ENCODE data around the gene SPEM1. TPM values are rescaled to one million over a fixed set of nuclear protein-coding genes. Genes with fewer than 3 reads are reported as not detected.

SPEM1 gene
- 1 to 10 TPM in 1 of 2 donors, not detected in 1; 3.6 TPM for total RNA-seq

DNA sequence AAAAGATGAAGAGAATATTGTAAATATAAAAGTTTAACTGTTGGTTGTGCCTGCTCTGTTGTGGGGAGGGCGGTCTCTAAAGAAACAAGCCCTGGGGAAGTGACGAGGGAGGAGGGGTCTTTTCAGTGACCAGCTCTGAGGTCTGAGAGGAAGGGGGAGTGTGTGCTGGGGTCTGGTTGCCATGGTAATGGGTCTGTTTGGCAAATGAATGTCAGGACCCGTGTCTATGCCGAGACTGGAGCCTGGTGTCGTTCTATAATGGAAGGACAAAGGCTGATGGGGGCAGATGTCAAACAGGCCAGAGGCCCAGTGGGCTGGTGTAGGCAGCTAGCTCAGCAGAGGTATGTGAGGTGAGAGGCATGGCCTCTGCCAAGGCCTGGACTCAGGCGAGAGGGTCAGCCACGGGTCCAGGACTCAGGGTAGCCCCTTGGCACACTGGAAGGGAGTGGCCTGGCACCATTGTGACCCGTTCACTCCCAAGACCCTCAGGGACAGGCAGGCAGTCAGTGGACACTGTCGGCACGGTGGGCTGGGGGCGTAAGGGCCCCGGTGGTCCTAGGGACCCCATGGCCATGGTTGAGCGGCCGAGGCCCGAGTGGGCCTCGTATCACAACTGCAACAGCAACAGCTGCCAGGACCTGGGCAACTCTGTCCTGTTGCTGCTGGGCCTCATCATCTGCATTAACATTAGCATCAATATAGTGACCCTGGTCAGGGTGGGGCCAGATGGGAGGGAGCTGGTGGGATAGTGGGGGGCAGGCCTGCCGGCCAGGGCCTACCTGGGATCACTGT, at the start of gene SPEM1:
SPEM1 (plus strand) TSS at position 506 of the 792 bp plus-strand sequence; CDS start at position 567, 61 bp downstream.
- no peaks in the 10 kb centered on the region for H3K9me3 ChIP-seq

GRCh38 chr17:7370853-7371252, 49.3 kb upstream of the SPEM1 start:
- Histone ChIP-seq H3K27ac (no peak overlapping the region), H3K9me3 (no peaks in the 10 kb centered on the region), H3K4me3 (no peak overlapping the region), H3K27me3 (replicated peaks; ENCODE audit: insufficient read depth) (no peaks in the 10 kb centered on the region), H3K36me3 (no peaks in the 10 kb centered on the region), H3K4me1 (replicated peaks) (no peaks in the 10 kb centered on the region)
- no peak for DNase-seq (ENCODE audit: low spot score)
- intact Hi-C loops (cut with DNase I): no loop called here
- TF ChIP-seq POLR2A (IDR thresholded peaks at IDR 0.05): no peak
- TF ChIP-seq, protein P1, sequence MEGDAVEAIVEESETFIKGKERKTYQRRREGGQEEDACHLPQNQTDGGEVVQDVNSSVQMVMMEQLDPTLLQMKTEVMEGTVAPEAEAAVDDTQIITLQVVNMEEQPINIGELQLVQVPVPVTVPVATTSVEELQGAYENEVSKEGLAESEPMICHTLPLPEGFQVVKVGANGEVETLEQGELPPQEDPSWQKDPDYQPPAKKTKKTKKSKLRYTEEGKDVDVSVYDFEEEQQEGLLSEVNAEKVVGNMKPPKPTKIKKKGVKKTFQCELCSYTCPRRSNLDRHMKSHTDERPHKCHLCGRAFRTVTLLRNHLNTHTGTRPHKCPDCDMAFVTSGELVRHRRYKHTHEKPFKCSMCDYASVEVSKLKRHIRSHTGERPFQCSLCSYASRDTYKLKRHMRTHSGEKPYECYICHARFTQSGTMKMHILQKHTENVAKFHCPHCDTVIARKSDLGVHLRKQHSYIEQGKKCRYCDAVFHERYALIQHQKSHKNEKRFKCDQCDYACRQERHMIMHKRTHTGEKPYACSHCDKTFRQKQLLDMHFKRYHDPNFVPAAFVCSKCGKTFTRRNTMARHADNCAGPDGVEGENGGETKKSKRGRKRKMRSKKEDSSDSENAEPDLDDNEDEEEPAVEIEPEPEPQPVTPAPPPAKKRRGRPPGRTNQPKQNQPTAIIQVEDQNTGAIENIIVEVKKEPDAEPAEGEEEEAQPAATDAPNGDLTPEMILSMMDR (IDR thresholded peaks at IDR 0.05): no peak
- TF ChIP-seq POLR2AphosphoS5 (IDR thresholded peaks at IDR 0.05): no peak
- 85% methylated on average over 4 of the region's 4 CpGs for WGBS

More for the DNA sequence above, at the start of gene SPEM1:
- no peaks in the 10 kb centered on the region for H3K4me1 ChIP-seq (replicated peaks)
- TF ChIP-seq, protein P1 (IDR thresholded peaks at IDR 0.05): no peak
- TF ChIP-seq POLR2AphosphoS5 (IDR thresholded peaks at IDR 0.05) (no peak), POLR2A (IDR thresholded peaks at IDR 0.05) (no peak)
- no peak within 1 kb of the TSS for H3K27ac ChIP-seq
- no peaks in the 10 kb centered on the region for H3K27me3 ChIP-seq (replicated peaks; ENCODE audit: insufficient read depth)
- H3K36me3 ChIP-seq: no peaks in the 10 kb centered on the region
- DNase-seq (ENCODE audit: low spot score): no peak
- intact Hi-C loops (cut with DNase I): no loop called here
- H3K4me3 ChIP-seq: no peak within 1 kb of the TSS
- WGBS: 70% methylated on average over 17 of the region's 17 CpGs

GRCh38 chr17:7374353-7374752, 45.8 kb upstream of the SPEM1 start:
- intact Hi-C loops (cut with DNase I): no loop called here
- 94% methylated on average over 2 of the region's 2 CpGs for WGBS
- H3K27ac ChIP-seq: no peak overlapping the region

DNA sequence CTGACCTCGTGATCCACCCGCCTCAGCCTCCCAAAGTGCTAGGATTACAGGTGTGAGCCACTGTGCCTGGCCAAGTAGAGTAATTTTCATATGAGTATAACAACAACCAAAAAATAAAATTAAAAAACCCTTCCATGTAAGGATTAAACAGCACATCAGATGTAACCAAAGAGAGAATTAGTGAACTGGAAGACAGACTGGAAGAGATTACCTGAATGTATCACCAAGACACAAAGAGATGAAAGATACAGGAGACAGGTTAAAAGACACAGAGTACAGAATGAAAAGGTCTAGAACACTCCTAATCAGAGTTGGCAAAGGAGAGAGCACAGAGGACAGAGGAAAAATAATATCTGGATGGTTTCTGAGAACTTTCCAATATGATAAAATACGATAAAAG, 41.0 kb upstream of the SPEM1 start:
- H3K4me1 ChIP-seq (replicated peaks): peaks cover 10% of the 10 kb centered on the region
- no peaks in the 10 kb centered on the region for H3K9me3 ChIP-seq
- WGBS: 92% methylated on average over 3 of the region's 3 CpGs
- H3K36me3 ChIP-seq: no peaks in the 10 kb centered on the region
- H3K4me3 ChIP-seq: no peak overlapping the region
- TF ChIP-seq POLR2A (IDR thresholded peaks at IDR 0.05) (no peak), POLR2AphosphoS5 (IDR thresholded peaks at IDR 0.05) (no peak)
- TF ChIP-seq, protein P1 (IDR thresholded peaks at IDR 0.05): no peak
- H3K27ac ChIP-seq: no peak overlapping the region
- intact Hi-C loops (cut with DNase I): no loop called here
- DNase-seq (ENCODE audit: low spot score): no peak
- no peaks in the 10 kb centered on the region for H3K27me3 ChIP-seq (replicated peaks; ENCODE audit: insufficient read depth)

More at GRCh38 chr17:7374353-7374752, 45.8 kb upstream of the SPEM1 start:
- no peak for TF ChIP-seq POLR2A (IDR thresholded peaks at IDR 0.05)
- TF ChIP-seq POLR2AphosphoS5 (IDR thresholded peaks at IDR 0.05): no peak
- TF ChIP-seq, protein P1 (IDR thresholded peaks at IDR 0.05): no peak
- DNase-seq (ENCODE audit: low spot score): no peak
- Histone ChIP-seq H3K4me1 (replicated peaks) (no peaks in the 10 kb centered on the region), H3K27me3 (replicated peaks; ENCODE audit: insufficient read depth) (no peaks in the 10 kb centered on the region), H3K4me3 (no peak overlapping the region), H3K36me3 (no peaks in the 10 kb centered on the region), H3K9me3 (no peaks in the 10 kb centered on the region)

- Histone ChIP-seq H3K27ac (peak overlapping the region; percentile 72 to 75), H3K36me3 (no peaks in the 10 kb centered on the region), H3K4me3 (peak overlapping the region; percentile 38 to 47), H3K9me3 (no peaks in the 10 kb centered on the region), H3K27me3 (replicated peaks; ENCODE audit: insufficient read depth) (no peaks in the 10 kb centered on the region), H3K4me1 (replicated peaks) (peaks cover 10% of the 10 kb centered on the region)
- TF ChIP-seq POLR2AphosphoS5 (IDR thresholded peaks at IDR 0.05) (peak; percentile 39), POLR2A (IDR thresholded peaks at IDR 0.05) (no peak)
- DNase-seq (ENCODE audit: low spot score): peak; percentile 85
- WGBS: 29% methylated on average over 7 of the region's 7 CpGs
- intact Hi-C loops (cut with DNase I): no loop called here
These were observed 39.8 kb upstream of the SPEM1 start for GRCh38 chr17:7380321-7380720.

Measured in prostate gland (tissue), 2 donors.